Dedifferentiated amniotic fluid mesenchymal stem cell (primary cell): ENCODE results near the gene MDGA2.
"Not testable (repeated sequence)": the region's sequence is repeated elsewhere in the genome, so short reads cannot be mapped to it uniquely, and the experiment has no call there.

Experiments
- DNase-seq: peaks from one replicate; pipeline ENCODE4 v3.0.0-alpha.2; 2016; ENCODE audit errors: extremely low spot score

The MDGA2 gene

DNA sequence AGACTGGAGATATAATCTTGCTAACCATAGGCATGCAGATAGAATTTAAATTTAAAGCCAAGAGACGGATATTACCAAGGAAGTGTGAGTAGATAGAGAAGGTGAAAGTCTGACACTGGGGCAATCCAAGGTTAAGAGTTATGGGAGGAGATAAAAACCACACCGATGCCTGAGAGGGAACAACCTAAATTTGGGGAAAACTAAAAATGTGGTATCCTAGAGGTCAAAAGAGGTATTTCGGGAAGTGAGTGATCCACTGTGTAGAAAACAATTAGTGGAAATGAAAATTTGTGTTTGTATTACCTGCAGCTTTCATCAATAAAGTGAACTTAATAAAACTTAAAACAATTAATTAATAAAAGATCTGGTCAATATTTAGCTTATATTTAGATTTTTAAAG lies 754.9 kb downstream of the MDGA2 start:
- no peak for DNase-seq

DNA sequence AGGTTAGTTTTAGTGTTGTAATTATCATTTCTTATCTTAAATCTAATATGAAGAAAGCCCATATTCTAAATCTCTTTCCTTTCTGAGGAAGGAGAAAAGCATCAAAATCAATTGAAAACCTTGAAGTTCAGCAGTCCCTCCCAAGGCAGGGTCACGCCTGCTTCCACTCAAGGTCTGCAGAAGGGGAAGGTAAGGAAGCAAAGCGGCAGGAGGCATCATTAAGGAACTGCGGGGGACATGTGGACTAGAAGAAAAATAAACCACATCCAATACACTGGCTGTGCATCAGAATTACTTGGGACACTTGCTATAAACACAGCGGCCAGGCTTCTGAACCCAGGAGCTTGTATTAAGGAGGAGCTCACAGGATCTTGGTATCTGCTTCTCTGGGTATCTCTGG lies 759.9 kb downstream of the MDGA2 start:
- not testable (repeated sequence) for DNase-seq

GRCh38 chr14:46902837-46903236 lies 772.6 kb downstream of the MDGA2 start:
- DNase-seq, result no peak

- no peak for DNase-seq
Measured at GRCh38 chr14:46894476-46894875, 780.9 kb downstream of the MDGA2 start.

DNA sequence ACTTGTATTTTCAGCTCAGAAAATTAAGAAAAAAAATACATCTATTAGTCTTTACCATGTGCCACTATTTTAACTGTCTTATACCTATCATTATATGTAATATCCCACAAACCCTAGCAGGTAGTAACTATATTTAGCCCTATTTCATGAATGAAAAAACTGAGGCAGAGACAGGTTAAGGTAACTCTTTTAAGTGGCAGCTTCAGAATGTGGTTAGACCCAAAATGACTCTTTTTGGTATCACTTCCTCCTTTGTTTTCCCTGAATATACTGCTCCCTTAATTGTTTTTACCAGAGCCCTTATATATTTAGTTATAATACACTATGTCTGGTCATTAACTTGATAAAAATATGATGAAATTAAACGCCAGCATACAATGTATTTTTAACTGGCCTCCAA lies 788.3 kb downstream of the MDGA2 start:
- no peak for DNase-seq

- DNase-seq, result no peak
Measured at GRCh38 chr14:46885566-46885965, 789.8 kb downstream of the MDGA2 start.

DNA sequence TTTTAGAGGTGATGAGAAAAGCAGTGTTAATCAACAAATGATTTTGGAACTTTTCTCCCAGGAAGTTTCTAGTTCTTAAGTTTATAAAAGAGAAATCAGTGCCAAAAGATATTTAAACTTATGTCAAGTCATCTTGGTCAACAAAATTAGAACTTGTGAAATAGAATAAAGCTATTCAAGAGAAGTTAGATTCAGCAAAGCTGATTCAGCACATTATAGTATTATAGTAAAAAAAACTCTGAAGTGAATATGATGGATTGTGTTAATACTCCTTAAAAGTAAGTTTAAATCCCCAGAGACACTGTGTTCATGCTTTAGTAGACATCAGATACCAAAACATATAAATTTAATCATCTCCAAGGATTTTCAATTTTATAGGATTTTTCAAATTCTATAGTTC lies 813.7 kb downstream of the MDGA2 start:
- DNase-seq, result no peak

DNA sequence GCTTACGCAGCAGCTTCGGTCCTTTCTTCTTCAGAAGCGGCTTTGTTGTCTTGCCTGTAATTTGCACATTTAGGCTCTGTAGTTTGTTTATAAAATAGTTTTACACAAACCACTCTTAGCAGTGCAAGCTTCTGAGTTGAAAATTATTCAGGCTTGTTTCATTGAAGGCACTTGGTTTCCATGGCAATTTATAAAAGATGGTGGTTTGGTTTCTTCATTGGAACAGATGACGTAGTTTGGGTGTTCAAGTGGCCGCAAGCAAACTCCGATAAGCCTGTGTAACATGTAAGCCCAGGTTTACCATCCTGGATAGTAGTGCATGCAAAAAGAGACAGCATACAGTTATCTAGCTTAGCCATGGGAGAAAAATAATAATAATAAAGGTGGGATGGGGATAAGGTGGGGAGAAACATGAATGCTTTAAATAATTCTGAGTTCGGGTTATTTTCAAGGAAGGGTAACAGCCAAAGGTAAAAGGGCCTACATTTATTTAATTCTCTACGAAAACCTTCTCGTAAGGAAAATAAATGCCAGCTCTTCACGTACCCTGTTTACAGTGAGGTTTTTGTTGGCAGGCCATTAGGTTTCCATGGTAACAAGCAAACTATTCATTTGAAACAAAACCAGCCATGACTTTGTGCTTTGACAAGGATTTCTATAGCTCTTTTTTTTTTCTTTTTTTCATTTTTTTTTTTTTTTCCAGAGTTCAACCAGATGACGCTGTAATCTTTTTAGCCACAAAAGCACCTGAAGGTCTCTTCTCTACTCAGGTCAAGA lies 834.3 kb downstream of the MDGA2 start:
- DNase-seq, result no peak

DNA sequence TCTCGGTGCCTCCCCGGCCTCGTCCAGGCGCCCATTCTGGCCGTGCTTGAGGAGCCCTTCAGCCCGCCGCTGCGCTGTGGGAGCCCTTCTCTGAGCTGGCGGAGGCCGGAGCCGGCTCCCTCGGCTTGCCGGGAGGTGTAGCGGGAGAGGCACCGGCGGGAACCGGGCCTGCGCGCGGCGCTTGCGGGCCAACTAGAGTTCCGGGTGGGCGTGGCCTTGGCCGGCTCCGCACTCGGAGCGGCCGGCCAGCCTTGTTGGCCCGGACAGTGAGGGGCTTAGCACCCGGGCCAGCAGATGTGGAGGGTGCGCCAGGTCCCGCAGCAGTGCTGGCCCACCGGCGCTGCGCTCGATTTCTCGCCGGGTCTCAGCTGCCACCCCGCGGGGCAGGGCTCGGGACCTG lies 855.1 kb downstream of the MDGA2 start:
- DNase-seq, result no peak

- DNase-seq, result no peak
Measured at GRCh38 chr14:46819117-46819516, 856.3 kb downstream of the MDGA2 start.

GRCh38 chr14:46818147-46818546 lies 857.3 kb downstream of the MDGA2 start:
- no peak for DNase-seq

GRCh38 chr14:46793144-46793543 lies 882.3 kb downstream of the MDGA2 start:
- DNase-seq, result no peak
